HUES6 (cell line): ENCODE data around the gene DAAM1.

Source experiments
- H3K27ac ChIP-seq: 2 replicates; pipeline ENCODE4 v1.7.0; 2013; ENCODE audit warnings: low read depth, mild to moderate bottlenecking, low read length, inconsistent platforms
- H3K27me3 ChIP-seq: 2 replicates; pipeline ENCODE4 v1.6.1; 2013; ENCODE audit warnings: low read length; ENCODE audit not compliant: control insufficient read depth, insufficient read depth
- H3K36me3 ChIP-seq: 2 replicates; pipeline ENCODE4 v1.6.1; 2013; ENCODE audit warnings: low read length; ENCODE audit not compliant: control insufficient read depth, insufficient read depth
- H3K4me1 ChIP-seq: 2 replicates; pipeline ENCODE4 v1.6.1; 2013; ENCODE audit warnings: low read length; ENCODE audit not compliant: control insufficient read depth, insufficient read depth
- H3K4me3 ChIP-seq: 2 replicates; pipeline ENCODE4 v1.5.1; 2013; ENCODE audit warnings: low read depth, low read length
- H3K9ac ChIP-seq: one replicate; pipeline ENCODE4 v1.6.1; 2013; ENCODE audit warnings: mild to moderate bottlenecking, low read length
- H3K9me3 ChIP-seq: 2 replicates; pipeline ENCODE4 v1.6.1; 2013; ENCODE audit warnings: low read depth, low read length; ENCODE audit not compliant: control insufficient read depth, insufficient read depth

DAAM1 gene

DNA sequence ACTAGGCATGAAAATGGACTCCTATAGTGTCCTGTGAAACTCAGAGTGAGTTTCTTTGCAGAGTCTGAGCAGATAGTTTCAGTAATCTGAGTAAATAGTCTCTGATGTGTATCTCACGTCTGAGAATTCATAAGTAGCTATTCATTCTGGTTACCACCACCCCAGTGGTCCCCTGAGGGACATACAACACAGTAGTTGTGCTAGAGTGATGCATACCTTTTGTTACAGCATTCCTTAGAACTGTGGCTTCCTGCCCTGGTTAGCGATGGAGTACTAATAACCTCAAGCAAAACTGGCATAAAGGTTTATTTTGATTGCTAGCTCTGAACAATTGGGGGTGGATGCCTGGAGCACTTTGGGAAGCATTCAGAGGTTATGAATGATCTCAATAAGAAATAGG lies 114.7 kb downstream of the DAAM1 start:
- H3K27me3 ChIP-seq = no peaks in the 10 kb centered on the region
- H3K27ac ChIP-seq = no peak overlapping the region
- H3K4me1 ChIP-seq = peaks cover 21% of the 10 kb centered on the region
- no peak overlapping the region for H3K4me3 ChIP-seq
- no peak overlapping the region for H3K9ac ChIP-seq
- H3K36me3 ChIP-seq = no peaks in the 10 kb centered on the region
- no peaks in the 10 kb centered on the region for H3K9me3 ChIP-seq

DNA sequence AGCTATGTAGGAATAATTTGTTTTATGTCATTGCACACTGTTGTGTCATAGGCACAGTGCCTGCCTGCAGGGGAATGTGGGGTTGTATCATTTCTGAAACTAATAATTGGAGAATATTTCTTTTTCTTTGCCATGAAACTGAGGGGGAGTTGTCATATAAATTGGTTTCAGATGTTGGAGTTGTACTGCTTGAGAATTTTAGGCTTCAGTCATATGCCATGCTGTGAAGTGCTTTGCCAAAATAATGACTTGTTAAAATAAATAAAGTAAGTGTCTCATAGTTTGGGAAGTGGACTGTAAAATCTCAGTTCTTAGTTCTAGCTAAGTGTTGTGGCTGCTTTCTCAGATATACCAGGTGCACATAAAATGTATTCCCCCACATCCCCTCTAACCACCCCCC lies 116.8 kb downstream of the DAAM1 start:
- H3K9ac ChIP-seq = no peak overlapping the region
- no peak overlapping the region for H3K27ac ChIP-seq

GRCh38 chr14:59305836-59306555 lies 117.5 kb downstream of the DAAM1 start:
- no peak overlapping the region for H3K27ac ChIP-seq

More for the DNA sequence above, 116.8 kb downstream of the DAAM1 start:
- Histone ChIP-seq H3K36me3 (no peaks in the 10 kb centered on the region), H3K27me3 (no peaks in the 10 kb centered on the region), H3K4me1 (peaks cover 21% of the 10 kb centered on the region), H3K9me3 (no peaks in the 10 kb centered on the region), H3K4me3 (no peak overlapping the region)

DNA sequence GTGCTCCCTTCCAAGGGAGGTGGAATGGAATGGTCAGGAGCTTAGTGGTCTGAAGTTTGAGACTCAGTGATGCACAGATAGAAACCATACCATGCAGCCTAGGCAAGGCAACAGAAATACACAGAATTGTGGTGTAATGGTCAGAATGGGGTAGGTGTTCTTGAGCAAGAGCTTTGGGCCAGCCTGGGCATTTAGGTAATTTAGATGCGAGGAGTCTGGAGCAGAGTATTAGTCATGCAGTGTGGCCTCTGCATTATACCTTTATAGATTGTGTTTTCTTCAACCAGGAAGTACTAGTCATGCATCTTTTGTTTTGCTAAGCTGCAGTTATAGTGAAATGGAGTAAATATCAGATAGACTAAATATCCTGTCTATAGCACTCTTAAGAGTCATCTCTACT lies 118.3 kb downstream of the DAAM1 start:
- no peak overlapping the region; the same call in 1 of the 2 replicates for H3K27ac ChIP-seq
- no peaks in the 10 kb centered on the region for H3K27me3 ChIP-seq
- no peak overlapping the region for H3K4me3 ChIP-seq
- H3K9me3 ChIP-seq = no peaks in the 10 kb centered on the region
- H3K9ac ChIP-seq = no peak overlapping the region
- peaks cover 21% of the 10 kb centered on the region for H3K4me1 ChIP-seq
- no peaks in the 10 kb centered on the region for H3K36me3 ChIP-seq

More at GRCh38 chr14:59305836-59306555, 117.5 kb downstream of the DAAM1 start:
- Histone ChIP-seq H3K4me1 (peaks cover 21% of the 10 kb centered on the region), H3K4me3 (no peak overlapping the region), H3K36me3 (no peaks in the 10 kb centered on the region), H3K27me3 (no peaks in the 10 kb centered on the region), H3K9me3 (no peaks in the 10 kb centered on the region), H3K9ac (no peak overlapping the region)

DNA sequence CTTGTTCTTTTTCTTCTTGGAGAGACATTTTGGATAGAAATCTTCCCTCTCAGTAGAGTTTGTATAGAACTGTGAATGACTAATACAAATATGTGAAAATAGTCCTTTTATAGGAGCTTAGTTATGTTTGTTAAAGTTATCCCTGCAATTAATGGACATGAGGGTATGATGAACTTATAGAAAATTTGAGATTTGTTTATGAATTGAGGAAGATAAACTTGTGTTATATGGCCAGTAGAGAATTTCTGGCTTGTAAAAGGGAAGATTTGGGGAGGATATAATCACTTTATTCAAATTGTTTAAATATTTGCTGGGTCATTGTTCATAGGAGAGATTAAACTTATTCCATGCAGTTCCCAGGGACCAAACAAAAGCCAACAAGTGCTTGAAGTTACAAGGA lies 119.6 kb downstream of the DAAM1 start:
- Histone ChIP-seq H3K4me1 (peaks cover 21% of the 10 kb centered on the region), H3K9ac (no peak overlapping the region), H3K27ac (no peak overlapping the region), H3K9me3 (no peaks in the 10 kb centered on the region), H3K36me3 (no peaks in the 10 kb centered on the region), H3K4me3 (no peak overlapping the region), H3K27me3 (no peaks in the 10 kb centered on the region)

- Histone ChIP-seq H3K36me3 (no peaks in the 10 kb centered on the region), H3K4me3 (no peak overlapping the region), H3K4me1 (peaks cover 21% of the 10 kb centered on the region), H3K27ac (no peak overlapping the region), H3K9me3 (no peaks in the 10 kb centered on the region), H3K27me3 (no peaks in the 10 kb centered on the region), H3K9ac (no peak overlapping the region)
These were observed 120.2 kb downstream of the DAAM1 start for GRCh38 chr14:59308673-59309072.

- no peaks in the 10 kb centered on the region for H3K27me3 ChIP-seq
- peaks cover 21% of the 10 kb centered on the region for H3K4me1 ChIP-seq
- H3K36me3 ChIP-seq = no peaks in the 10 kb centered on the region
- no peak overlapping the region for H3K27ac ChIP-seq
- no peak overlapping the region for H3K4me3 ChIP-seq
- H3K9ac ChIP-seq = no peak overlapping the region
- no peaks in the 10 kb centered on the region for H3K9me3 ChIP-seq
These were observed 120.9 kb downstream of the DAAM1 start for GRCh38 chr14:59309291-59309900.

- Histone ChIP-seq H3K36me3 (no peaks in the 10 kb centered on the region), H3K27me3 (no peaks in the 10 kb centered on the region), H3K27ac (no peak overlapping the region), H3K9ac (no peak overlapping the region), H3K4me1 (peaks cover 18% of the 10 kb centered on the region), H3K4me3 (no peak overlapping the region), H3K9me3 (no peaks in the 10 kb centered on the region)
These were observed 122.2 kb downstream of the DAAM1 start for GRCh38 chr14:59310633-59311032.

- Histone ChIP-seq H3K9me3 (no peaks in the 10 kb centered on the region), H3K4me3 (no peak overlapping the region), H3K36me3 (no peaks in the 10 kb centered on the region), H3K4me1 (peaks cover 8% of the 10 kb centered on the region), H3K9ac (no peak overlapping the region), H3K27ac (no peak overlapping the region), H3K27me3 (no peaks in the 10 kb centered on the region)
These were observed 123.3 kb downstream of the DAAM1 start for GRCh38 chr14:59311723-59312122.

GRCh38 chr14:59313144-59313651 lies 124.7 kb downstream of the DAAM1 start:
- no peaks in the 10 kb centered on the region for H3K36me3 ChIP-seq
- no peak overlapping the region for H3K4me3 ChIP-seq
- no peaks in the 10 kb centered on the region for H3K4me1 ChIP-seq
- H3K27me3 ChIP-seq = no peaks in the 10 kb centered on the region
- no peak overlapping the region for H3K9ac ChIP-seq
- no peaks in the 10 kb centered on the region for H3K9me3 ChIP-seq
- no peak overlapping the region for H3K27ac ChIP-seq
